Stomach (tissue), 4 donors: Measurements from ENCODE around the gene TMEM135.

Source experiments
- EP300 ChIP-seq: sonication (generic); formaldehyde crosslinking; IDR thresholded peaks from one replicate; pipeline ENCODE4 v1.6.1; 2017; ENCODE audit warnings: antibody characterized with exemption
- POLR2A ChIP-seq, 4 donors: fragments of 450-650 bp; IDR thresholded peaks; one replicate each; pipeline ENCODE4 v1.6.1; 2016; ENCODE audit warnings: antibody characterized with exemption in 4 of 4, control low read depth in 2 of 4, mild to moderate bottlenecking in 1 of 4, moderate library complexity in 1 of 4
- TF ChIP-seq, protein P1 (sequence below), 7 experiments: fragments of 450-650 bp in 4 of 7; fragments of 200-600 bp in 3 of 7; sonication (generic) in 3 of 7; IDR thresholded peaks; one replicate each; pipeline ENCODE4 v1.5.1; 2016 to 2019; ENCODE audit warnings: antibody characterized with exemption in 7 of 7, control low read depth in 2 of 7, mild to moderate bottlenecking in 1 of 7

GRCh38 chr11:87255589-87255988 is 217.9 kb downstream of the TMEM135 start:
- TF ChIP-seq POLR2A (IDR thresholded peaks at IDR 0.05) (no peak), EP300 (no peak)
- TF ChIP-seq, protein P1, sequence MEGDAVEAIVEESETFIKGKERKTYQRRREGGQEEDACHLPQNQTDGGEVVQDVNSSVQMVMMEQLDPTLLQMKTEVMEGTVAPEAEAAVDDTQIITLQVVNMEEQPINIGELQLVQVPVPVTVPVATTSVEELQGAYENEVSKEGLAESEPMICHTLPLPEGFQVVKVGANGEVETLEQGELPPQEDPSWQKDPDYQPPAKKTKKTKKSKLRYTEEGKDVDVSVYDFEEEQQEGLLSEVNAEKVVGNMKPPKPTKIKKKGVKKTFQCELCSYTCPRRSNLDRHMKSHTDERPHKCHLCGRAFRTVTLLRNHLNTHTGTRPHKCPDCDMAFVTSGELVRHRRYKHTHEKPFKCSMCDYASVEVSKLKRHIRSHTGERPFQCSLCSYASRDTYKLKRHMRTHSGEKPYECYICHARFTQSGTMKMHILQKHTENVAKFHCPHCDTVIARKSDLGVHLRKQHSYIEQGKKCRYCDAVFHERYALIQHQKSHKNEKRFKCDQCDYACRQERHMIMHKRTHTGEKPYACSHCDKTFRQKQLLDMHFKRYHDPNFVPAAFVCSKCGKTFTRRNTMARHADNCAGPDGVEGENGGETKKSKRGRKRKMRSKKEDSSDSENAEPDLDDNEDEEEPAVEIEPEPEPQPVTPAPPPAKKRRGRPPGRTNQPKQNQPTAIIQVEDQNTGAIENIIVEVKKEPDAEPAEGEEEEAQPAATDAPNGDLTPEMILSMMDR (IDR thresholded peaks at IDR 0.05), result no peak
